ENCODE measurements around the gene AIG1.

The AIG1 gene

GRCh38 chr6:143053856-143054255 is 6.8 kb upstream of the AIG1 start:
- H3K36me3 ChIP-seq: no peaks in the 10 kb centered on the region
- H3K27me3 ChIP-seq: no peaks in the 10 kb centered on the region
- no peak overlapping the region for H3K4me3 ChIP-seq (ENCODE audit: low read depth, low read length)
- no peak for DNase-seq
- no peaks in the 10 kb centered on the region for H3K4me1 ChIP-seq
- no peak for TF ChIP-seq CTCF (IDR thresholded peaks at IDR 0.05; ENCODE audit: low read depth, low read length)
- H3K9me3 ChIP-seq: no peaks in the 10 kb centered on the region

- Histone ChIP-seq H3K9me3 (no peaks in the 10 kb centered on the region), H3K36me3 (no peaks in the 10 kb centered on the region), H3K4me1 (no peaks in the 10 kb centered on the region), H3K4me3 (ENCODE audit: low read depth, low read length) (no peak overlapping the region), H3K27me3 (no peaks in the 10 kb centered on the region)
- no peak for TF ChIP-seq CTCF (IDR thresholded peaks at IDR 0.05; ENCODE audit: low read depth, low read length)
- DNase-seq: no peak
Observed at GRCh38 chr6:143054329-143054728, 6.4 kb upstream of the AIG1 start.

GRCh38 chr6:143055213-143055612 is 5.5 kb upstream of the AIG1 start:
- Histone ChIP-seq H3K4me3 (ENCODE audit: low read depth, low read length) (no peak overlapping the region), H3K27me3 (no peaks in the 10 kb centered on the region), H3K4me1 (no peaks in the 10 kb centered on the region), H3K36me3 (no peaks in the 10 kb centered on the region), H3K9me3 (no peaks in the 10 kb centered on the region)
- no peak for TF ChIP-seq CTCF (IDR thresholded peaks at IDR 0.05; ENCODE audit: low read depth, low read length)
- no peak for DNase-seq

GRCh38 chr6:143055891-143056290 is 4.8 kb upstream of the AIG1 start:
- no peaks in the 10 kb centered on the region for H3K27me3 ChIP-seq
- TF ChIP-seq CTCF (IDR thresholded peaks at IDR 0.05; ENCODE audit: low read depth, low read length): no peak

GRCh38 chr6:143058987-143059386 is 1.7 kb upstream of the AIG1 start:
- H3K4me3 ChIP-seq (ENCODE audit: low read depth, low read length): no peak overlapping the region
- H3K4me1 ChIP-seq: no peaks in the 10 kb centered on the region
- no peaks in the 10 kb centered on the region for H3K9me3 ChIP-seq
- no peak for TF ChIP-seq CTCF (IDR thresholded peaks at IDR 0.05; ENCODE audit: low read depth, low read length)
- H3K36me3 ChIP-seq: no peaks in the 10 kb centered on the region
- no peaks in the 10 kb centered on the region for H3K27me3 ChIP-seq
- no peak for DNase-seq

More at GRCh38 chr6:143055891-143056290, 4.8 kb upstream of the AIG1 start:
- H3K4me1 ChIP-seq: no peaks in the 10 kb centered on the region
- H3K36me3 ChIP-seq: no peaks in the 10 kb centered on the region
- no peaks in the 10 kb centered on the region for H3K9me3 ChIP-seq
- no peak for DNase-seq
- no peak overlapping the region for H3K4me3 ChIP-seq (ENCODE audit: low read depth, low read length)

GRCh38 chr6:143059663-143060353 is 881 bp upstream of the AIG1 start:
- Histone ChIP-seq H3K4me1 (no peaks in the 10 kb centered on the region), H3K27me3 (no peaks in the 10 kb centered on the region), H3K9me3 (no peaks in the 10 kb centered on the region), H3K4me3 (ENCODE audit: low read depth, low read length) (peak overlapping the region; percentile 64), H3K36me3 (no peaks in the 10 kb centered on the region)
- no peak for TF ChIP-seq CTCF (IDR thresholded peaks at IDR 0.05; ENCODE audit: low read depth, low read length)
- DNase-seq: no peak

Measured in BE2C (cell line).